Prostate gland (tissue), 2 donors: Measurements from ENCODE around the gene DRC3.

Source experiments
- CTCF ChIP-seq, 4 experiments: fragments of 200-600 bp in 2 of 4; fragments of 450-650 bp in 2 of 4; sonication (generic) in 2 of 4; IDR thresholded peaks; 1 replicate in 3 of 4; 2 replicates in 1 of 4; pipeline ENCODE4 v1.5.1; 2016 to 2019; ENCODE audit warnings: antibody characterized with exemption in 4 of 4, mild to moderate bottlenecking in 2 of 4, moderate library complexity in 2 of 4
- POLR2A ChIP-seq: fragments of 450-650 bp; IDR thresholded peaks from one replicate; pipeline ENCODE4 v1.6.1; 2016; ENCODE audit warnings: antibody characterized with exemption, mild to moderate bottlenecking
- POLR2AphosphoS5 ChIP-seq: sonication (generic); formaldehyde crosslinking; IDR thresholded peaks from one replicate; pipeline ENCODE4 v1.6.1; 2017; ENCODE audit warnings: antibody characterized with exemption

GRCh38 chr17:18016426-18016825, 43.8 kb downstream of the DRC3 start:
- TF ChIP-seq CTCF (IDR thresholded peaks at IDR 0.05) = no peak
- TF ChIP-seq POLR2A = no peak
- TF ChIP-seq POLR2AphosphoS5 = no peak
